ENCODE data around the gene BDH2. TPM values are rescaled to one million over a fixed set of nuclear protein-coding genes. Genes with fewer than 3 reads are reported as not detected.

BDH2 gene
- total RNA-seq, 2 experiments from 2014 or later, result 26.3 to 28.2 TPM

DNA sequence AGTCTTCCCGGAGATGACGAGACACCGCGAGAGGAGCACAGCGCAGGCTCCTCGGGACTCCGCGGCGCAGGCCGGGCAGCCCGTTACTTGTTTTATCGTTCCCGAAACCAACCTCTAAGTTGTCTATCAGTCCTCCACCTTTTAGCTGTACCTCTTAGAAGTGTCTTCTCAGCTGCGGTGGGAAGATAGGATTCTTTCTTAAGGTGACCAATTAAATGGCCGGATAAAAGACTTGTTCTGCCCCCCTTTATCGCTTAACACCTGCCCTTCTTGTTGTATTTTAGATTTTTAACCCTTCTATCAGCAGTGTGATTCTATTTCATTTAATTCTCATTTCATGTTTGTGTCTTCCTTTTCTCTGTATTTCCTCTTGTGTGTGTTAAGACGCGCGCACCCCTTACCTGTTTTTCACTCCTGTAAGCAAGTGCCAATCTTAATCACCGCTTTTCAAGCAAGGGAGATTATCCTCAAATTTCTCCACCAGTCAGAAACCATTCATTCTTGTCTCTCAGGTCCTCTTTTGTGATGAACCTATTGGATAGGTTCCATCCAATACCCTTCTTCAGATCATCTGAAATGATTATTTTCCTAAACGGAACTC is 22.8 kb downstream of the BDH2 start, which contains the start of gene SLC9B2:
Gene SLC9B2 (minus strand): TSS at position 15 of the 601 bp plus-strand sequence. CDS start 9,211 bp downstream, outside the sequence.
- intact Hi-C loops (cut with micrococcal nuclease; ENCODE audit: unreplicated experiment), result loop anchor here (1.0 to 5.0 kb wide), 4 partner anchors 210 to 732 kb away; partner anchors contain the start of genes CISD2, NFKB1 and SLC39A8
- Histone ChIP-seq H3K4me2 (ENCODE audit: low read length) (peak within 1 kb of the TSS; percentile 97), H2AFZ (ENCODE audit: low read length) (peak within 1 kb of the TSS; percentile 97), H3K9me2 (ENCODE audit: insufficient read depth, low read length) (no peaks in the 10 kb centered on the region), H4K20me1 (ENCODE audit: insufficient read depth, low read length) (no peaks in the 10 kb centered on the region; the same call in 1 of the 2 replicates), H3K79me2 (ENCODE audit: insufficient read depth, low read depth, low read length) (peaks cover 42% of the 10 kb centered on the region), H3K9me3 (ENCODE audit: low read length) (no peaks in the 10 kb centered on the region), H3K4me3 (ENCODE audit: low read depth, low read length, poor library complexity, severe bottlenecking) (peak within 1 kb of the TSS; percentile 79), H3K27ac (ENCODE audit: low read depth, low read length, poor library complexity, severe bottlenecking) (peak within 1 kb of the TSS; percentile 86), H3K36me3 (ENCODE audit: insufficient read depth, low read length) (peaks cover 23% of the 10 kb centered on the region), H3K4me1 (ENCODE audit: insufficient read depth, low read length, poor library complexity, severe bottlenecking) (peaks cover 51% of the 10 kb centered on the region)
- TSS peak; percentile 80 for BruUV-seq (replicated peaks)
- CTCF ChIA-PET (ENCODE audit: unreplicated experiment), result no interaction called here
- POLR2A ChIA-PET, result interaction anchor here (0.6 to 5.9 kb wide), 11 partner anchors 10 to 493 kb away, joined by 3 to 49 read pairs (median 5); partner anchors contain the start of genes BDH2 and CISD2
- TF ChIP-seq, protein P1, sequence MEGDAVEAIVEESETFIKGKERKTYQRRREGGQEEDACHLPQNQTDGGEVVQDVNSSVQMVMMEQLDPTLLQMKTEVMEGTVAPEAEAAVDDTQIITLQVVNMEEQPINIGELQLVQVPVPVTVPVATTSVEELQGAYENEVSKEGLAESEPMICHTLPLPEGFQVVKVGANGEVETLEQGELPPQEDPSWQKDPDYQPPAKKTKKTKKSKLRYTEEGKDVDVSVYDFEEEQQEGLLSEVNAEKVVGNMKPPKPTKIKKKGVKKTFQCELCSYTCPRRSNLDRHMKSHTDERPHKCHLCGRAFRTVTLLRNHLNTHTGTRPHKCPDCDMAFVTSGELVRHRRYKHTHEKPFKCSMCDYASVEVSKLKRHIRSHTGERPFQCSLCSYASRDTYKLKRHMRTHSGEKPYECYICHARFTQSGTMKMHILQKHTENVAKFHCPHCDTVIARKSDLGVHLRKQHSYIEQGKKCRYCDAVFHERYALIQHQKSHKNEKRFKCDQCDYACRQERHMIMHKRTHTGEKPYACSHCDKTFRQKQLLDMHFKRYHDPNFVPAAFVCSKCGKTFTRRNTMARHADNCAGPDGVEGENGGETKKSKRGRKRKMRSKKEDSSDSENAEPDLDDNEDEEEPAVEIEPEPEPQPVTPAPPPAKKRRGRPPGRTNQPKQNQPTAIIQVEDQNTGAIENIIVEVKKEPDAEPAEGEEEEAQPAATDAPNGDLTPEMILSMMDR (conservative IDR thresholded peaks at IDR 0.05; ENCODE audit: low read length), result no peak
- TF ChIP-seq EZH2phosphoT487 (IDR thresholded peaks at IDR 0.05; ENCODE audit: borderline replicate concordance, low read depth, low read length), result no peak
- peak; percentile 70 for DNase-seq (ENCODE audit: low spot score)

DNA sequence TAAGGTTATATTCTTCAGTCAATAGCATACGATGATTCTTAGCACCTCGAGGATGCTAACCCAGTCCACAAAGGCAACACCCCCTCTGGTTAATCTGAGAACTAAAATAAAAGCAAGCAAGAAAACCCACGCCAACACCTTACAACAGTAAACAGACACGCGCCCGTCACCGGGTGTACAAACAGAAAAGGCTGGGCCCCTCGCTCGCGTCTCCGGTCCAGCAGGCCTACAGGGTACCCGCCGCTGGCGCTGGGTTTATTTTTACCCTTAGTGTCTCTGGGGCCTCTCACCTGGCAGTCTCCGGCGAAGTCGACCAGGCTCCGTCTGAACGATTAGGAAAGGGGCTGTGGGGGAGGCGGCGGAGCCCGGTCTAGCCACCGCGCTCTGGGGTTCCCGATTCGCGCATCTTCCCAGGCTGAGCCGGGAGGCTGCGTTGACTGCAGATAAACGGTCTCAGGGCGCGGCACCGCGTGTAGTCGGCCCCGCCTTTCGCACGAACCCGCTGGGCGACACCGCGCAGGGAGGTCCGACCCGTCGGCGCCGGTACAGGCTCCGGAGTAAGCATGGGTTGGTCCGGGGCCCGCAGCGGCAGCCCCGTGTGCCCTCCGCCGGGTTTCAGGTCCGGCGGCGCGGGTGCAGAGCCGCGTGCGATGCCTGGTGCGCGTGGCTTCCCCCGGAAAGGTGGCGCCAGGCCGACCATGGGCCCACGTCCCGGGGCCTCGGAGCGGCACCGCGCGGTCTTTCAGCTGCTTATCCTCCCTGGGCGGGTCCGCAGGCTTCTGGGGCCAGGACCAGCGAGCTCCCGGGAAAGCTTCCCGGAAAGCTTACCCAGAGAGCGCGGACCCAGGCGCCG is 23.5 kb downstream of the BDH2 start:
- Histone ChIP-seq H3K36me3 (ENCODE audit: insufficient read depth, low read length) (peaks cover 23% of the 10 kb centered on the region), H3K79me2 (ENCODE audit: insufficient read depth, low read depth, low read length) (peaks cover 49% of the 10 kb centered on the region)

More for the DNA sequence above, 23.5 kb downstream of the BDH2 start:
- POLR2A ChIA-PET, result interaction anchor here (0.6 to 5.9 kb wide), 11 partner anchors 10 to 492 kb away, joined by 3 to 49 read pairs (median 5); partner anchors contain the start of gene BDH2
- Histone ChIP-seq H3K4me3 (ENCODE audit: low read depth, low read length, poor library complexity, severe bottlenecking) (peak overlapping the region; percentile 79), H3K9me2 (ENCODE audit: insufficient read depth, low read length) (no peaks in the 10 kb centered on the region), H3K4me2 (ENCODE audit: low read length) (peak overlapping the region; percentile 97), H2AFZ (ENCODE audit: low read length) (peak overlapping the region; percentile 97), H3K4me1 (ENCODE audit: insufficient read depth, low read length, poor library complexity, severe bottlenecking) (peaks cover 51% of the 10 kb centered on the region), H4K20me1 (ENCODE audit: insufficient read depth, low read length) (no peaks in the 10 kb centered on the region; the same call in 1 of the 2 replicates), H3K27ac (ENCODE audit: low read depth, low read length, poor library complexity, severe bottlenecking) (peak overlapping the region; percentile 86), H3K9me3 (ENCODE audit: low read length) (no peaks in the 10 kb centered on the region)
- no peak for TF ChIP-seq EZH2phosphoT487 (IDR thresholded peaks at IDR 0.05; ENCODE audit: borderline replicate concordance, low read depth, low read length)
- TF ChIP-seq, protein P1 (conservative IDR thresholded peaks at IDR 0.05; ENCODE audit: low read length), result peak; percentile 39; the same call in 1 of the 2 replicates
- no TSS peak for BruUV-seq (replicated peaks)
- CTCF ChIA-PET (ENCODE audit: unreplicated experiment), result no interaction called here
- peak; percentile 79 for DNase-seq (ENCODE audit: low spot score)
- intact Hi-C loops (cut with micrococcal nuclease; ENCODE audit: unreplicated experiment), result loop anchor here (1.0 to 5.0 kb wide), 5 partner anchors 209 to 731 kb away; partner anchors contain the start of genes CISD2, NFKB1 and SLC39A8
